Left ventricle myocardium inferior (tissue), 1 donor: ENCODE results near the gene CASP9. TPM values are rescaled to one million over a fixed set of nuclear protein-coding genes. Genes with fewer than 3 reads are reported as not detected.

Experiments used
- DNase-seq: peaks from one replicate; pipeline ENCODE4 v3.0.0-alpha.2; 2020
- H3K27ac ChIP-seq: fragments of 200-600 bp; replicated peaks from 2 replicates; pipeline ENCODE4 v1.8.0; 2021
- H3K27me3 ChIP-seq: fragments of 200-600 bp; 2 replicates; pipeline ENCODE4 v1.8.0; 2021; ENCODE audit warnings: low read depth
- H3K36me3 ChIP-seq: fragments of 200-600 bp; 2 replicates; pipeline ENCODE4 v1.8.0; 2021
- H3K4me1 ChIP-seq: fragments of 200-600 bp; 2 replicates; pipeline ENCODE4 v1.8.0; 2021
- H3K4me3 ChIP-seq: fragments of 200-600 bp; 2 replicates; pipeline ENCODE4 v1.8.0; 2021; ENCODE audit warnings: mild to moderate bottlenecking, moderate library complexity
- H3K9me3 ChIP-seq: fragments of 200-600 bp; replicated peaks from 2 replicates; pipeline ENCODE4 v1.8.0; 2021
- intact Hi-C: fragments of 100-400 bp; cut with micrococcal nuclease; formaldehyde crosslinking; loops from one replicate; pipeline ENCODE4 v1.11.0; 2022
- total RNA-seq: library from RNA; stranded (reverse); fragmentation: NEBNext Ultra II Directional; extraction: Animal tissue kit (Norgen Biotek cat#: 25700); gene quantifications from one replicate; pipeline ENCODE4 v1.2.1, GENCODE V29; 2021
- TF ChIP-seq, protein P1 (sequence below): fragments of 200-600 bp; IDR thresholded peaks from 2 replicates; pipeline ENCODE4 v1.8.0; 2021; ENCODE audit warnings: antibody characterized with exemption, mild to moderate bottlenecking, borderline replicate concordance
- donor health status: DM: no; HTN: yes; CAD: no; lungs with severe emphysema.

CASP9 gene
- total RNA-seq, 1 donor from 2014 or later = 14.1 TPM

DNA sequence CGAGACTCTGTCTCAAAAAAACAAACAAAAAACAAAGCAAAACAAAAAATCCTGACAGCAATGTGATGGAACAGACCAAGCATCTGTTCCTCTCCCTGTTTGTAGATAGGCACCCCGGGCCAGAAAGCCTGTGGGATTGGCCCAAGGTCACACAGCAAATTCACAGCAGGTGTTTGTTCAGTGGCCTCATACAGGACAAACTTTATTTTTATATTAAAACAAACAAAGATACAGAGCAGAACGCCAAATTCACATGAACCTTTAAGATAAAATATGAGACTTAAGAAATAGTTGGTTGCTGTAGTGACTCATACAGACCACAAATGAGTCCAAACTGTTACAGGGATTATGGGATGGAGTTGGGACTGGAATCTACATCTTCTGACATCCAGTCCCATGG lies 69.8 kb downstream of the CASP9 start:
- Histone ChIP-seq H3K9me3 (peaks cover 4% of the 10 kb centered on the region), H3K36me3 (no peaks in the 10 kb centered on the region), H3K27ac (no peak overlapping the region), H3K4me3 (no peak overlapping the region), H3K4me1 (no peaks in the 10 kb centered on the region), H3K27me3 (no peaks in the 10 kb centered on the region)
- TF ChIP-seq, protein P1, sequence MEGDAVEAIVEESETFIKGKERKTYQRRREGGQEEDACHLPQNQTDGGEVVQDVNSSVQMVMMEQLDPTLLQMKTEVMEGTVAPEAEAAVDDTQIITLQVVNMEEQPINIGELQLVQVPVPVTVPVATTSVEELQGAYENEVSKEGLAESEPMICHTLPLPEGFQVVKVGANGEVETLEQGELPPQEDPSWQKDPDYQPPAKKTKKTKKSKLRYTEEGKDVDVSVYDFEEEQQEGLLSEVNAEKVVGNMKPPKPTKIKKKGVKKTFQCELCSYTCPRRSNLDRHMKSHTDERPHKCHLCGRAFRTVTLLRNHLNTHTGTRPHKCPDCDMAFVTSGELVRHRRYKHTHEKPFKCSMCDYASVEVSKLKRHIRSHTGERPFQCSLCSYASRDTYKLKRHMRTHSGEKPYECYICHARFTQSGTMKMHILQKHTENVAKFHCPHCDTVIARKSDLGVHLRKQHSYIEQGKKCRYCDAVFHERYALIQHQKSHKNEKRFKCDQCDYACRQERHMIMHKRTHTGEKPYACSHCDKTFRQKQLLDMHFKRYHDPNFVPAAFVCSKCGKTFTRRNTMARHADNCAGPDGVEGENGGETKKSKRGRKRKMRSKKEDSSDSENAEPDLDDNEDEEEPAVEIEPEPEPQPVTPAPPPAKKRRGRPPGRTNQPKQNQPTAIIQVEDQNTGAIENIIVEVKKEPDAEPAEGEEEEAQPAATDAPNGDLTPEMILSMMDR = no peak
- no peak for DNase-seq
- intact Hi-C loops = no loop called here

DNA sequence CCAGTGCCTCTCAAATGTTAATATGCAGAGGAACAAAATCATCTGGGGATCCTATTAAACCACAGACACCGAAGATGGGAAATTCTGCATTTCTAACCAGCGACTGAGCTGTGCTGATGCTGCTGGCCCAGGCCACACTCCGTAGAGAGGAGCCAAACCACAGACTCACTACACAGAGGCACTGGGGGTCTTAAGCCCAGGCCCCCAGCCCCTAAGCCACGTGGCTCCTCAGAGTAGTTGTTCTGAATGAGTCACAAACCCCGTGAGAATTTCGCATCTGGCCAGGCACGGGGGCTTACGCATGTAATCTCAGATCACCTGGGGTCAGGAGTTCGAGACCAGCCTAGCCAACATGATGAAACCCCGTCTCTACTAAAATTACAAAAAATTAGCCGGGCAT lies 70.3 kb downstream of the CASP9 start:
- no peak overlapping the region for H3K4me3 ChIP-seq
- intact Hi-C loops = no loop called here
- no peaks in the 10 kb centered on the region for H3K4me1 ChIP-seq
- no peaks in the 10 kb centered on the region for H3K36me3 ChIP-seq
- H3K9me3 ChIP-seq = peaks cover 4% of the 10 kb centered on the region
- no peak overlapping the region for H3K27ac ChIP-seq
- DNase-seq = no peak
- TF ChIP-seq, protein P1 = no peak
- no peaks in the 10 kb centered on the region for H3K27me3 ChIP-seq

DNA sequence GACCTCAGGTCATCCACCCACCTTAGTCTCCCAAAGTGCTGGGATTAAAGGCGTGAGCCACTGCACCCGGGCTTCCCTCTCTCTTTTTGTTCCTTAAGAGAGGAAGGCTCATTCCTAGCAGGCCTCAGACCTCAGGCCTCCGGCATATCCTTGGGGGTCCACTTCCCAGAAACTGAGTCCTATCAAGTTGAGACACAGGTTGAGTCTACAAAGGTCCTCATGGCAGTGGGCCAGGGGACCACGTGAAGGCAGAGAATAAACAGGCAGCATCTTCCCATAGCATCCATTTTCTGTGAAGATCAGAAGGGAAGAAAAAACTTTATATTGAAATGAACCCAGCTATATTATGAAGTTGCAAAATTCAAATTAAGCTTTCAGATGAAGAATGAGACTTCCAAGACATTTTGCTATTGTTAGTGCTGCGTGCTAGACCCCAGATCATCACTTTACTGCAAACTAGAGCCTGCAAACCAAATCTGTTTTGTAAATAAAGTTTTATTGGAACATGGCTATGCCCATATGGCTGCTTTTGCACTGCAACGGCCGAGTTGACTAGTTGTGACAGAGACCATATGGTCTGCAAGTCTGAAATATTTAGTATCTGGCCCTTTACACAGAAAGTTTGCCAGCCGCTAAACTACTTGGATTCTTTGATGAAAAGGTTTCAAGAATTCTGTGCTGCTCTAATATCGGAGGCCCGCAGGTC lies 71.0 kb downstream of the CASP9 start:
- TF ChIP-seq, protein P1 = no peak
- Histone ChIP-seq H3K36me3 (no peaks in the 10 kb centered on the region), H3K4me3 (no peak overlapping the region), H3K27me3 (peaks cover under 1% of the 10 kb centered on the region), H3K27ac (no peak overlapping the region), H3K4me1 (no peaks in the 10 kb centered on the region), H3K9me3 (peaks cover 4% of the 10 kb centered on the region)
- no peak for DNase-seq
- intact Hi-C loops = no loop called here

DNA sequence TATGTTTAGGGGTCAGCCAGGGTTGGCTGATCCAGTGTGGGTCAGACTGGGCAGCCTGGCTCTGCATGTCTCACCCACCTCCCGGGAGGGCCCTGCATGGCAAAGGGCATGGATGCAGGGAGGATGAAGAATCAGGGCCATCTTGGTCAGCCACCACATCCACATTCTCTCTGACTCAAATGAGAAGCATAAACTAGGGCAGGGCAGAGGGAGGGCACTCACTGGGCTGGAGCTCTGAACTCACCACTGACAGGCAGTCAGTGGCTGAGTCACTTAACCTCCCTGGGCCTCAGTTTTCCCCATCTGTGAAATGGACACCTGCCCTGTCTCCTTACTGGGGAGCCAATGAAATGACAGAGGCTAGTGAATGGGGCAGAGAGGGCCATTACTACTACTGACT lies 71.8 kb downstream of the CASP9 start:
- TF ChIP-seq, protein P1 = no peak
- Histone ChIP-seq H3K4me3 (no peak overlapping the region), H3K4me1 (no peaks in the 10 kb centered on the region), H3K27me3 (peaks cover 9% of the 10 kb centered on the region), H3K27ac (no peak overlapping the region), H3K36me3 (no peaks in the 10 kb centered on the region), H3K9me3 (peaks cover 4% of the 10 kb centered on the region)
- intact Hi-C loops = no loop called here
- DNase-seq = no peak

DNA sequence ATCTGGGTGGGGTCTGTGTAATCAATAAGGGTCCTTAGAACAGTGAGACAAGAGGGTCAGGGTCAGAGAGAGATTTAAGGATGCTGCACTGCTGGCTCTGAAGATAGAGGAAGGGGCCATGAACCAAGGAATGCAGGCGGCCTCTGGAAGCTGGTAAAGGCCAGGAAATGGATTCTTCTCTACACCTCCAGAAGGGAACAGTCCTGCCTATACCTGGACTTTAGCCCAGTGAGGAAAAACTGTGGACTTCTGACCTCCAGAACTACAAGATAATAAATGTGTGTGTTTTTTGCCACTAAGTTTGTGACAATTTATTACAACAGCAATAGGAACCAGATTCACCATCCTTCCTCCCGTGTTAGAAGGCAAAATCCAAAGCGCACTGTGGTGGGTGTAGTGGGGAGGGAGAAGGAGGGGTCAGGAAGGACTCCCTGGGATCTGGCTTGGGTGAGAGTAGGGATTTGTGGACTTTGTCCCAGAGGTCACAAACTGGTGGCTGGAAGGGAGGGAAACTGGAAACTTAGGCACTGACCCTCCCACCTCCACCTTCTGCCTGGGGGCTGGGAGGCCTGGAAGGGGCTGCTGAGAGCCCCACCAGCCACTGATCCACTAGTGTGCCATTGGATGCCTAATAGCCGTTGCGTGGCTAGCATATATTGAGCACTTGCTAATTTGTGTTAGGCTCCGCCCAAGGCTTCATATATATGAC lies 72.8 kb downstream of the CASP9 start:
- Histone ChIP-seq H3K9me3 (peaks cover 4% of the 10 kb centered on the region), H3K4me1 (no peaks in the 10 kb centered on the region), H3K36me3 (no peaks in the 10 kb centered on the region), H3K4me3 (no peak overlapping the region), H3K27me3 (peaks cover 19% of the 10 kb centered on the region), H3K27ac (no peak overlapping the region)
- intact Hi-C loops = no loop called here
- DNase-seq = no peak
- TF ChIP-seq, protein P1 = no peak
